Neural progenitor cell (in vitro differentiated cells): ENCODE data around the gene HCAR1.

Experiments
- EZH2 ChIP-seq: fragments of 200-600 bp; sonication (generic); IDR thresholded peaks from 2 replicates; pipeline ENCODE4 v1.6.1; 2017; ENCODE audit warnings: antibody characterized with exemption, mild to moderate bottlenecking, moderate library complexity
- EZH2phosphoT487 ChIP-seq: fragments of 200-600 bp; sonication (generic); IDR thresholded peaks from 2 replicates; pipeline ENCODE4 v1.6.1; 2017; ENCODE audit warnings: antibody characterized with exemption
- TF ChIP-seq, protein P1 (sequence below): fragments of 200-600 bp; sonication (generic); IDR thresholded peaks from 2 replicates; pipeline ENCODE4 v1.5.1; 2017; ENCODE audit warnings: antibody characterized with exemption, mild to moderate bottlenecking

DNA sequence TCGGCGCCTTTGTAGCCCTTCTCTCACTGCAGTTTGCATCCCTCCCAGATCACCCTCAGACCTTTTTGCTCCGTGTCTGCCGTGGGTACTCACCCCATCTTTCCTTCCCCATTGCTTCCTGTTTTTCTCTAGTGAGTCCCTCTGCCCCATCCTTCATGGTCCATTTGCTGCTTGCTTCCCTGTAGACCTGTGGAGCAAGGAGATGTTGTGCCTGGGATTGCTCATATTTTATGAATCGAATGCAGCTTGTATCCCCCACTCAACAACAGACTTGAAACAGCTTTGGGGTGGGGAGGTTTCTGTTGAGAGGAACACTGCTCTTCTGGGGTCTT lies 22.6 kb upstream of the HCAR1 start:
- TF ChIP-seq, protein P1, sequence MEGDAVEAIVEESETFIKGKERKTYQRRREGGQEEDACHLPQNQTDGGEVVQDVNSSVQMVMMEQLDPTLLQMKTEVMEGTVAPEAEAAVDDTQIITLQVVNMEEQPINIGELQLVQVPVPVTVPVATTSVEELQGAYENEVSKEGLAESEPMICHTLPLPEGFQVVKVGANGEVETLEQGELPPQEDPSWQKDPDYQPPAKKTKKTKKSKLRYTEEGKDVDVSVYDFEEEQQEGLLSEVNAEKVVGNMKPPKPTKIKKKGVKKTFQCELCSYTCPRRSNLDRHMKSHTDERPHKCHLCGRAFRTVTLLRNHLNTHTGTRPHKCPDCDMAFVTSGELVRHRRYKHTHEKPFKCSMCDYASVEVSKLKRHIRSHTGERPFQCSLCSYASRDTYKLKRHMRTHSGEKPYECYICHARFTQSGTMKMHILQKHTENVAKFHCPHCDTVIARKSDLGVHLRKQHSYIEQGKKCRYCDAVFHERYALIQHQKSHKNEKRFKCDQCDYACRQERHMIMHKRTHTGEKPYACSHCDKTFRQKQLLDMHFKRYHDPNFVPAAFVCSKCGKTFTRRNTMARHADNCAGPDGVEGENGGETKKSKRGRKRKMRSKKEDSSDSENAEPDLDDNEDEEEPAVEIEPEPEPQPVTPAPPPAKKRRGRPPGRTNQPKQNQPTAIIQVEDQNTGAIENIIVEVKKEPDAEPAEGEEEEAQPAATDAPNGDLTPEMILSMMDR = no peak
- no peak for TF ChIP-seq EZH2
- TF ChIP-seq EZH2phosphoT487 = no peak
